ENCODE measurements around the gene LEFTY1.
A peak's percentile ranks its signal among the peaks of the same experiment; 100 is the strongest.

The LEFTY1 gene

GRCh38 chr1:225887030-225887314 is 2.0 kb downstream of the LEFTY1 start:
- DNase-seq: no peak

- DNase-seq: no peak
Measured at GRCh38 chr1:225886159-225887029, 2.6 kb downstream of the LEFTY1 start.

- DNase-seq: no peak
Measured at GRCh38 chr1:225885336-225885735, 3.6 kb downstream of the LEFTY1 start.

GRCh38 chr1:225883616-225884265 is 5.2 kb downstream of the LEFTY1 start:
- no peak for DNase-seq

- DNase-seq: no peak
Measured at GRCh38 chr1:225882694-225883615, 6.0 kb downstream of the LEFTY1 start.

- DNase-seq: no peak
Measured at GRCh38 chr1:225881959-225882693, 6.8 kb downstream of the LEFTY1 start, which contains the start of gene TMEM63A. Gene TMEM63A, minus strand, starts transcription at chr1:225882380. Its CDS starts 4,800 bp downstream, at chr1:225877580.

GRCh38 chr1:225881081-225881958 is 7.6 kb downstream of the LEFTY1 start:
- no peak for DNase-seq

- DNase-seq: no peak
Measured at GRCh38 chr1:225880636-225881035, 8.3 kb downstream of the LEFTY1 start.

GRCh38 chr1:225880222-225880588 is 8.7 kb downstream of the LEFTY1 start:
- DNase-seq: peak; percentile 45

- peak; percentile 42 for DNase-seq
Measured at GRCh38 chr1:225879521-225880221, 9.3 kb downstream of the LEFTY1 start.

- DNase-seq: no peak
Measured at GRCh38 chr1:225878282-225878681, 10.7 kb downstream of the LEFTY1 start.

GRCh38 chr1:225877580-225877979 is 11.4 kb downstream of the LEFTY1 start:
- DNase-seq: no peak

GRCh38 chr1:225876900-225877510 is 11.9 kb downstream of the LEFTY1 start:
- no peak for DNase-seq

GRCh38 chr1:225875044-225875815 is 13.7 kb downstream of the LEFTY1 start:
- no peak for DNase-seq

- no peak for DNase-seq
Measured at GRCh38 chr1:225874431-225874830, 14.5 kb downstream of the LEFTY1 start.

- no peak for DNase-seq
Measured at GRCh38 chr1:225873281-225873850, 15.6 kb downstream of the LEFTY1 start.

- no peak for DNase-seq
Measured at GRCh38 chr1:225872075-225872430, 16.9 kb downstream of the LEFTY1 start.

- peak; percentile 79 for DNase-seq
Measured at GRCh38 chr1:225871359-225872074, 17.4 kb downstream of the LEFTY1 start.

- DNase-seq: peak; percentile 65
Measured at GRCh38 chr1:225870911-225871310, 18.0 kb downstream of the LEFTY1 start.

All from NCI-H345 (cell line).